Smooth muscle cell (in vitro differentiated cells): Measurements from ENCODE around the gene GLRA3. TPM values are rescaled to one million over a fixed set of nuclear protein-coding genes. Genes with fewer than 3 reads are reported as not detected.
"Not testable (repeated sequence)": the region's sequence is repeated elsewhere in the genome, so short reads cannot be mapped to it uniquely, and the experiment has no call there.

Experiments used
- DNase-seq: peaks from one replicate; lab custom pipeline; 2025; ENCODE audit not compliant: unreplicated experiment; lab: John Stamatoyannopoulos, UW
- H2AFZ ChIP-seq: fragments of 200-600 bp; sonication (generic); 2 replicates; pipeline ENCODE4 v1.6.0; 2016; ENCODE audit warnings: antibody characterized with exemption, low read depth, mild to moderate bottlenecking
- H3F3A ChIP-seq: fragments of 200-600 bp; sonication (generic); 2 replicates; pipeline ENCODE4 v1.6.0; 2017; ENCODE audit warnings: antibody characterized with exemption, low read depth
- H3K27ac ChIP-seq: fragments of 200-600 bp; sonication (generic); 2 replicates; pipeline ENCODE4 v1.5.1; 2016; ENCODE audit warnings: low read depth, mild to moderate bottlenecking
- H3K27me3 ChIP-seq: fragments of 200-600 bp; sonication (generic); 2 replicates; pipeline ENCODE4 v1.6.1; 2016; ENCODE audit warnings: low read depth, mild to moderate bottlenecking
- H3K36me3 ChIP-seq: fragments of 200-600 bp; sonication (generic); 2 replicates; pipeline ENCODE4 v1.5.1; 2016; ENCODE audit warnings: low read depth
- H3K4me1 ChIP-seq: fragments of 200-600 bp; sonication (generic); 2 replicates; pipeline ENCODE4 v1.5.1; 2016; ENCODE audit warnings: low read depth
- H3K4me2 ChIP-seq: fragments of 200-600 bp; sonication (generic); 2 replicates; pipeline ENCODE4 v1.6.0; 2016; ENCODE audit warnings: mild to moderate bottlenecking
- H3K4me3 ChIP-seq: fragments of 200-600 bp; sonication (generic); 2 replicates; pipeline ENCODE4 v1.5.1; 2016; ENCODE audit warnings: mild to moderate bottlenecking
- H3K79me2 ChIP-seq: fragments of 200-600 bp; sonication (generic); 2 replicates; pipeline ENCODE4 v1.6.0; 2016; ENCODE audit warnings: low read depth, mild to moderate bottlenecking
- H3K9ac ChIP-seq: fragments of 200-600 bp; sonication (generic); 2 replicates; pipeline ENCODE4 v1.6.0; 2016; ENCODE audit warnings: low read depth
- H3K9me3 ChIP-seq: fragments of 200-600 bp; sonication (generic); replicated peaks from 2 replicates; pipeline ENCODE4 v1.5.1; 2016; ENCODE audit warnings: low read depth
- H4K20me1 ChIP-seq: fragments of 200-600 bp; sonication (generic); 2 replicates; pipeline ENCODE4 v1.6.0; 2016; ENCODE audit warnings: low read depth
- WGBS: methylation state at CpG from one replicate; pipeline ENCODE4 v1.1.7; 2016; ENCODE audit warnings: low lambda C conversion rate; 5-methylcytosine and 5-hydroxymethylcytosine counted together
- polyA plus RNA-seq: library from polyadenylated mRNA; unstranded; fragments of >200 nt; fragmentation: Nextera tagmentation; extraction: Ambion mirVana; gene quantifications from 2 replicates; pipeline ENCODE4 v1.2.1, GENCODE V29; 2016
- total RNA-seq: library from RNA; depleted of rRNA; stranded (reverse); fragments of >200 nt; gene quantifications from 2 replicates; pipeline ENCODE4 v1.2.3, GENCODE V29; 2014
- TF ChIP-seq, protein P1 (sequence below): fragments of 200-600 bp; sonication (generic); IDR thresholded peaks from 2 replicates; pipeline ENCODE4 v1.5.1; 2017; ENCODE audit warnings: borderline replicate concordance, mild to moderate bottlenecking, antibody characterized with exemption; ENCODE audit not compliant: insufficient read depth, poor library complexity, severe bottlenecking

Gene GLRA3
- total and polyA plus RNA-seq, 2 experiments from 2014 or later: not detected

DNA sequence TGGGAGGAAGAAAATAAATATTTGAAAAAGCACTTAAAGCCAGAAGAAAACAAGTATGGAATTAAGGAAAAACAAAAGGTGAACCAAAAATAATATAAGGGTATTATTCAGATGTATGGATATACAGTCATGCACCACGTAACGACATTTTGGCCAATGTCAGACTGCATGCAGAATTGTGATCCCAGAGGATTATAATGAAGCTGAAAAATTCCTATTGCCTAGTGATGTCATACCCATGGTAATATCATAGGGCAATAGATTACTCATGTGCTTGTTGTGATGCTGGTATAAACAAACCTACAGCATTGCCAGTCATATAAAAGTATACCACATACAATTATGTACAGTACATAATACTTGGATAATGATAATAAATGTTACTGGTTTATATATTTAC lies 20.9 kb downstream of the GLRA3 start:
- WGBS: 91% methylated on average over 2 of the region's 2 CpGs
- TF ChIP-seq, protein P1, sequence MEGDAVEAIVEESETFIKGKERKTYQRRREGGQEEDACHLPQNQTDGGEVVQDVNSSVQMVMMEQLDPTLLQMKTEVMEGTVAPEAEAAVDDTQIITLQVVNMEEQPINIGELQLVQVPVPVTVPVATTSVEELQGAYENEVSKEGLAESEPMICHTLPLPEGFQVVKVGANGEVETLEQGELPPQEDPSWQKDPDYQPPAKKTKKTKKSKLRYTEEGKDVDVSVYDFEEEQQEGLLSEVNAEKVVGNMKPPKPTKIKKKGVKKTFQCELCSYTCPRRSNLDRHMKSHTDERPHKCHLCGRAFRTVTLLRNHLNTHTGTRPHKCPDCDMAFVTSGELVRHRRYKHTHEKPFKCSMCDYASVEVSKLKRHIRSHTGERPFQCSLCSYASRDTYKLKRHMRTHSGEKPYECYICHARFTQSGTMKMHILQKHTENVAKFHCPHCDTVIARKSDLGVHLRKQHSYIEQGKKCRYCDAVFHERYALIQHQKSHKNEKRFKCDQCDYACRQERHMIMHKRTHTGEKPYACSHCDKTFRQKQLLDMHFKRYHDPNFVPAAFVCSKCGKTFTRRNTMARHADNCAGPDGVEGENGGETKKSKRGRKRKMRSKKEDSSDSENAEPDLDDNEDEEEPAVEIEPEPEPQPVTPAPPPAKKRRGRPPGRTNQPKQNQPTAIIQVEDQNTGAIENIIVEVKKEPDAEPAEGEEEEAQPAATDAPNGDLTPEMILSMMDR: no peak
- no peak overlapping the region for H3K4me2 ChIP-seq
- H2AFZ ChIP-seq: no peak overlapping the region
- H3K4me3 ChIP-seq: no peak overlapping the region
- no peaks in the 10 kb centered on the region for H3K36me3 ChIP-seq
- no peak overlapping the region for H3K9ac ChIP-seq
- no peaks in the 10 kb centered on the region for H3F3A ChIP-seq
- H3K79me2 ChIP-seq: no peaks in the 10 kb centered on the region
- no peaks in the 10 kb centered on the region for H3K4me1 ChIP-seq
- no peak overlapping the region for H3K27ac ChIP-seq
- H4K20me1 ChIP-seq: no peaks in the 10 kb centered on the region
- H3K27me3 ChIP-seq: no peaks in the 10 kb centered on the region
- DNase-seq: no peak
- H3K9me3 ChIP-seq: no peaks in the 10 kb centered on the region

DNA sequence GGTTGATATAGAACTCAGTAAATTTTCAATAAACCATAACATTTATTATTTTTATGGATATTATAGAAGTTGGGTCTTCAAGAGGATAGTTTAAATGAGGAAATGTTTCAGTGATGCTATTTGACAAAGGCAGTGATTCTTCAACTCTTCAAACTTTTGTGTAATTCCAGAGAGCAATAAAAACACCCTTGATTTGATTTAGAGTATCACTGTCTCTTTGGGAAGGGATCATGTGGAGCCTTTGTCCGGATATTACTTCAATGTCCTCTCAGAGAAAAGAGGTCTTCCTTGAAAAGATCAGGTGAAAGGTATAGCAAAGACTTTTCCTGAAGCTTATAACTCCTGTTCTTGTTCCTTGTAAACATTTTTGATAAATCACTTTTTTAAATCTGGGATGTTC lies 23.3 kb downstream of the GLRA3 start:
- TF ChIP-seq, protein P1: no peak
- Histone ChIP-seq H3K27ac (no peak overlapping the region), H3K36me3 (no peaks in the 10 kb centered on the region), H3K9me3 (no peaks in the 10 kb centered on the region), H3K4me3 (no peak overlapping the region), H2AFZ (no peak overlapping the region), H3K27me3 (no peaks in the 10 kb centered on the region), H3K4me2 (no peak overlapping the region), H3K4me1 (no peaks in the 10 kb centered on the region), H4K20me1 (no peaks in the 10 kb centered on the region), H3F3A (no peaks in the 10 kb centered on the region), H3K9ac (no peak overlapping the region), H3K79me2 (no peaks in the 10 kb centered on the region)
- no peak for DNase-seq
- 86% methylated on average over 1 of the region's 1 CpG for WGBS

DNA sequence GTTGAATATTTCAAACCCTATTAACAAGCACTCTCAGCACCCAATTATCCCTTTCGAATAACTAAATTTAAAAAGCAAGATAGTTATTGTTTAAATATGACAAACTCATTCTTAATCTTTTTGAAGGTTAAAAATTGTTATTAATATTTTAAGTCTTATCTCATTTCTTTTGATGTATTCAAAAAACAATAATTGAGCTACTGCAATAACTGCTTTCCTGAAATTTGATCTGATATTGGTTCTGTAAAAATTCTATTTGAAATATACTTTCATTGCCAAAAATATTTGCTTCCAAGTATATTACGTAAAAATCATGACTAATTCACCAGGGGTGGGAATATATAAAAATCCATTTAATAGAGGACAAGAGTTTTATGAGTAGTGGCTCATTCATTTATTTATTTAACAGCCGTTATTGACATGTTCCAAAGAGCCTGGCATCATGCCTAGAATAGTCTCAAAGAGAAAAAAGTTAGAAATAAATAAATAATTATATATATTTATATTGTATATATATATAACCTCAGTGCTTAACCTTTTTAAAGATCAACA lies 34.4 kb downstream of the GLRA3 start:
- no peak overlapping the region for H3K4me2 ChIP-seq
- TF ChIP-seq, protein P1: no peak
- no peaks in the 10 kb centered on the region for H4K20me1 ChIP-seq
- 87% methylated on average over 3 of the region's 3 CpGs for WGBS
- H3K9ac ChIP-seq: no peak overlapping the region
- no peaks in the 10 kb centered on the region for H3K36me3 ChIP-seq
- no peak for DNase-seq
- H3K9me3 ChIP-seq: no peaks in the 10 kb centered on the region
- no peak overlapping the region for H3K4me3 ChIP-seq
- no peaks in the 10 kb centered on the region for H3K27me3 ChIP-seq
- no peak overlapping the region for H3K27ac ChIP-seq
- H3K79me2 ChIP-seq: no peaks in the 10 kb centered on the region
- no peaks in the 10 kb centered on the region for H3K4me1 ChIP-seq
- no peak overlapping the region for H2AFZ ChIP-seq
- no peaks in the 10 kb centered on the region for H3F3A ChIP-seq

DNA sequence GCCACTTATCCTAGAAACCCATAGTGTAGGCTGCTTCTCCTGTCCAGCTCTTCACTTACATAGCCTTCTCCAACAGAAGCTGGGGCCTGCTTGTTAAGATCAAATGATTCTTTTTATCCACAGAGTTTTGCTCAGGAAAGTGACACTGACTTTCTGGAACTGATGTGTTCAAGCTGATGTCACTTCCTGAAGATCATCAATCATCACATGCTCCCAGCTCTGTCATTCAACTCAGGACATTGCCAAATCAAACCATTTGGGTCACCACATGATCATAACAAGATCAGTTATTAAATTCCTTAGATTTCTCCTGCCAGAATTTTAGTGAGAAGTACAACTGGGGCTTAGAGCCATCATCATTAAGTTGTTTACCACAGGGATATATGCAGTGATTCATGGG lies 39.4 kb downstream of the GLRA3 start:
- DNase-seq: no peak
- H3K9me3 ChIP-seq: no peaks in the 10 kb centered on the region
- H3K36me3 ChIP-seq: no peaks in the 10 kb centered on the region
- H3K4me2 ChIP-seq: no peak overlapping the region
- H4K20me1 ChIP-seq: no peaks in the 10 kb centered on the region
- H3K9ac ChIP-seq: no peak overlapping the region
- TF ChIP-seq, protein P1: no peak
- H3K4me3 ChIP-seq: no peak overlapping the region
- H3K79me2 ChIP-seq: no peaks in the 10 kb centered on the region
- H3K27me3 ChIP-seq: no peaks in the 10 kb centered on the region
- no peaks in the 10 kb centered on the region for H3K4me1 ChIP-seq
- no peak overlapping the region for H2AFZ ChIP-seq
- no peaks in the 10 kb centered on the region for H3F3A ChIP-seq
- no peak overlapping the region for H3K27ac ChIP-seq

DNA sequence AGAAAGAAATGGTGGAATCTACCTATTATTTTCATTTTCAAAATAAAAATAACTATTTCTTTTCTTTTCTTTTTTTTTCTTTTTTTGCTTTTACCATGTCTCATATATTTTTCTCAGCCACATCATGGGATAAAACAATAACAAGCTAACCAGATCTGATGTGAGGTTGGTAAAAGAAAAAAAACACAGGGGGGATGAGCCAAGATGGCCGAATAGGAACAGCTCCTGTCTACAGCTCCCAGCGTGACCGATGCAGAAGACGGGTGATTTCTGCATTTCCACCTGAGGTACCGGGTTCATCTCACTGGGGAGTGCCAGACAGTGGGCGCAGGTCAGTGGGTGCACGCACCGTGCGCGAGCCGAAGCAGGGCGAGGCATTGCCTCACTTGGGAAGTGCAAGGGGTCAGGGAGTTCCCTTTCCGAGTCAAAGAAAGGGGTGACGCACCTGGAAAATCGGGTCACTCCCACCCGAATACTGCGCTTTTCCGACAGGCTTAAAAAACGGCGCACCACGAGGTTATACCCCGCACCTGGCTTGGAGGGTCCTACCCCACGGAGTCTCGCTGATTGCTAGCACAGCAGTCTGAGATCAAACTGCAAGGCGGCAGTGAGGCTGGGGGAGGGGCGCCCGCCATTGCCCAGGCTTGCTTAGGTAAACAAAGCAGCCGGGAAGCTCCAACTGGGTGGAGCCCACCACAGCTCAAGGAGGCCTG lies 50.6 kb downstream of the GLRA3 start:
- H4K20me1 ChIP-seq, H3K4me1 ChIP-seq, H3K27ac ChIP-seq, H2AFZ ChIP-seq, DNase-seq, H3K4me3 ChIP-seq, H3F3A ChIP-seq, H3K9me3 ChIP-seq, H3K79me2 ChIP-seq, H3K9ac ChIP-seq, H3K27me3 ChIP-seq, H3K36me3 ChIP-seq, H3K4me2 ChIP-seq: not testable (repeated sequence)
- 76% methylated on average over 21 of the region's 28 CpGs for WGBS
